Right lobe of liver (tissue), 4 donors: ENCODE results near the gene AQP7.

Experiments used
- CTCF ChIP-seq, 4 donors: fragments of 200-600 bp in 3 of 4; fragments of 450-650 bp in 1 of 4; IDR thresholded peaks; one replicate each; pipeline versions ENCODE4 v1.5.1 to v1.8.0; 2016 to 2022; ENCODE audit warnings: antibody characterized with exemption in 4 of 4, mild to moderate bottlenecking in 2 of 4
- POLR2A ChIP-seq: fragments of 450-650 bp; IDR thresholded peaks from one replicate; pipeline ENCODE4 v1.6.1; 2017; ENCODE audit warnings: antibody characterized with exemption, mild to moderate bottlenecking
- donor health status: DM: no; HTN: no; CAD: no.
- donor health status: DM: no; HTN: no; CAD: no.
- donor health status: DM: no; HTN: yes; CAD: no.

- TF ChIP-seq CTCF (IDR thresholded peaks at IDR 0.05): no peak
- TF ChIP-seq POLR2A: no peak
These were observed 5.7 kb upstream of the AQP7 start for GRCh38 chr9:33408087-33408486.
